Spinal cord (tissue), 10 donors: ENCODE measurements around the gene DCXR. TPM values are rescaled to one million over a fixed set of nuclear protein-coding genes. Genes with fewer than 3 reads are reported as not detected.

Source experiments
- DNase-seq, 6 donors: peaks; one replicate each; pipeline versions ENCODE4 v3.0.0 to v3.0.0-alpha.2; 2013 to 2015; ENCODE audit warnings: low spot score in 6 of 6, low read depth in 4 of 6
- H3K27ac ChIP-seq: one replicate; pipeline ENCODE4 v1.5.1; 2013; ENCODE audit warnings: low read depth, low read length, control low read depth
- H3K27me3 ChIP-seq: one replicate; pipeline ENCODE4 v1.6.1; 2013; ENCODE audit warnings: low read length; ENCODE audit not compliant: control insufficient read depth, insufficient read depth
- H3K36me3 ChIP-seq: one replicate; pipeline ENCODE4 v1.6.1; 2013; ENCODE audit warnings: low read length; ENCODE audit not compliant: control insufficient read depth, insufficient read depth
- H3K4me1 ChIP-seq: one replicate; pipeline ENCODE4 v1.6.1; 2013; ENCODE audit warnings: low read length; ENCODE audit not compliant: control insufficient read depth, insufficient read depth
- H3K4me3 ChIP-seq: one replicate; pipeline ENCODE4 v1.5.1; 2013; ENCODE audit warnings: low read depth, low read length, control low read depth
- H3K9me3 ChIP-seq: one replicate; pipeline ENCODE4 v1.6.1; 2013; ENCODE audit warnings: low read length; ENCODE audit not compliant: control insufficient read depth, insufficient read depth
- WGBS: methylation state at CpG from one replicate; pipeline ENCODE4 v1.1.5; 2013; ENCODE audit warnings: missing lambda C conversion rate; ENCODE audit not compliant: insufficient coverage; 5-methylcytosine and 5-hydroxymethylcytosine counted together
- polyA plus RNA-seq, 2 donors: library from polyadenylated mRNA; unstranded; fragments of 120-200 nt; gene quantifications; one replicate each; pipeline ENCODE4 v1.2.1, GENCODE V29; 2013; ENCODE audit not compliant: insufficient read length in 2 of 2
- total RNA-seq, 2 donors: library from RNA; depleted of rRNA in 1 of 2; stranded (reverse); fragments of 120-200 nt in 1 of 2; fragments of >200 nt in 1 of 2; gene quantifications; one replicate each; pipeline versions ENCODE4 v1.2.3 to v1.2.4, GENCODE V29; 2013 to 2014
- donor health status: healthy.

The DCXR gene
- total and polyA plus RNA-seq, 4 donors: 44.3 to 145 (median 119) TPM

DNA sequence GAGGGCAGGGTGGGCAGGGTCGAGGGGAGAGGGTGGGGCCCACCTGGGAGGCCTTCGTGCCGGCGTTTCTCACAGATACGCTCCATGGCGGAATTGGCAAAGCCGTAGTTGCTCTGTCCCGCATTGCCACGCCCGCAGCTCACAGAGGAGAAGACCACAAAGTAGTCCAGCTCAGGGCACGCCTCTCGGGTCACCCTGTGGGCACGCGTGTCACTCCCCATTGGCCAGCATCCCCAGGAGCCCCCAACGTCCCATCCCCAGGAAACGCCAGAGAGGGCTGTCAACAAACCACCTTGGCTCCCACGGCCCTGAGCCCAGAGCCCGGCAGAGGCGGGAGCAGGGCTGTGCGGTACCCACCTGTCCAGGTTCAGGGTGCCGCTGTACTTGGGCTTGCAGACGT lies 44.5 kb upstream of the DCXR start:
- DNase-seq: no peak
- no peaks in the 10 kb centered on the region for H3K27me3 ChIP-seq
- 92% methylated on average over 22 of the region's 22 CpGs for WGBS
- peaks cover 10% of the 10 kb centered on the region for H3K4me1 ChIP-seq
- H3K36me3 ChIP-seq: peaks cover 100% of the 10 kb centered on the region
- H3K27ac ChIP-seq: no peak overlapping the region
- no peak overlapping the region for H3K4me3 ChIP-seq
- no peaks in the 10 kb centered on the region for H3K9me3 ChIP-seq

DNA sequence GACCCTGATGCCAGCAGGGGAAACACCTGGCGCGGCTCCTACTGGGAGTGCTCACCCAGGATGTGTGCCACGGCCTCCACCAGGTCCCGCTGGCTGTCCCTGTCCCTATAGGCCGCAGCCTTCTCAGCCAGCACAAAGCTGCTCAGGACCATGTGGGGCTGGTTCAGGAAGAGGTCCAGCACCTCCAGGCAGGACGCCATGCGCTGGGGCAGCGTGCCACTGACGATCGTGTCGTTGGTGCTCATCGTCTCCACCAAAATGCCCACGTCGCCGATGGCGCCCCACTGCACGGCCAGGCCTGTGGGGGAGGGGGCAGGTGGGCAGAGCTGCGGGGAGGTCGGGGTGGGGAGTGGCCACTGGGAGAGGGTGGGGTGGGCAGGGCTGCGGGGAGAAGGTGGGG lies 44.0 kb upstream of the DCXR start:
- Histone ChIP-seq H3K4me3 (no peak overlapping the region), H3K9me3 (no peaks in the 10 kb centered on the region), H3K4me1 (peaks cover 11% of the 10 kb centered on the region), H3K27me3 (no peaks in the 10 kb centered on the region), H3K36me3 (peaks cover 97% of the 10 kb centered on the region), H3K27ac (no peak overlapping the region)
- DNase-seq: no peak
- 86% methylated on average over 15 of the region's 20 CpGs for WGBS

DNA sequence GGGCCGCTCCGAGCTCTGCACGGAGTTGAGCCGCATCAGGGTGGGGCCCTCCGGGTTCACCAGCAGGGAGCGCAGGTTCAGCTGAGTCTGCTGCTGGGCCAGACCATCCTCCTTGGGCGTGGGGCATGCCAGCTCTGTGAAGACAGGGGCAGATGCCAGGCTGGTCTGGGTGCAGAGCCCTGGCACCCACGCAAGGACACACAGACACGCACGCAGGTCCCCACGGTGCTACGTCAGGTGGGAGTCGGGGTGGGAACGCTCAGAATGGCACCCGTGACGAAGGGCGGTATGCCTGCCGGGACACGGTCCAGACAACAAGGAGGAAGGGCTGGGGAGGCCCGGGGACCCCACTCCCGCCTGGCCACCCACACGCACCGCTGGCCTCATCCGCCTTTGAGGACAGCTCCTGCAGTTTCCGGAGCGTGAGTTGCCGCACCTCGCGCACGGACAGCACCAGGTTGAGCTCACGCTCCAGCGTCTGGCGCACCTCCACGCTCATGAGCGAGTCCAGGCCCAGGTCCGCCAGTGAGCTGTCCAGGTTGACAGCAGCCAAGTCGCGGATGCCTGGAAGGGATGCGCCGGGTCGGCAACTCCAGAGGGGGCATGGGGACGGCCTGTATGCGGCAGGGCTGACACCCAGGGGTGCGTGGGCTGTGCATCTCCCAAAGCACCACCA lies 43.4 kb upstream of the DCXR start:
- WGBS: 96% methylated on average over 44 of the region's 44 CpGs
- Histone ChIP-seq H3K9me3 (no peaks in the 10 kb centered on the region), H3K4me1 (peaks cover 11% of the 10 kb centered on the region), H3K36me3 (peaks cover 91% of the 10 kb centered on the region), H3K27me3 (no peaks in the 10 kb centered on the region), H3K27ac (no peak overlapping the region), H3K4me3 (no peak overlapping the region)
- DNase-seq: no peak

DNA sequence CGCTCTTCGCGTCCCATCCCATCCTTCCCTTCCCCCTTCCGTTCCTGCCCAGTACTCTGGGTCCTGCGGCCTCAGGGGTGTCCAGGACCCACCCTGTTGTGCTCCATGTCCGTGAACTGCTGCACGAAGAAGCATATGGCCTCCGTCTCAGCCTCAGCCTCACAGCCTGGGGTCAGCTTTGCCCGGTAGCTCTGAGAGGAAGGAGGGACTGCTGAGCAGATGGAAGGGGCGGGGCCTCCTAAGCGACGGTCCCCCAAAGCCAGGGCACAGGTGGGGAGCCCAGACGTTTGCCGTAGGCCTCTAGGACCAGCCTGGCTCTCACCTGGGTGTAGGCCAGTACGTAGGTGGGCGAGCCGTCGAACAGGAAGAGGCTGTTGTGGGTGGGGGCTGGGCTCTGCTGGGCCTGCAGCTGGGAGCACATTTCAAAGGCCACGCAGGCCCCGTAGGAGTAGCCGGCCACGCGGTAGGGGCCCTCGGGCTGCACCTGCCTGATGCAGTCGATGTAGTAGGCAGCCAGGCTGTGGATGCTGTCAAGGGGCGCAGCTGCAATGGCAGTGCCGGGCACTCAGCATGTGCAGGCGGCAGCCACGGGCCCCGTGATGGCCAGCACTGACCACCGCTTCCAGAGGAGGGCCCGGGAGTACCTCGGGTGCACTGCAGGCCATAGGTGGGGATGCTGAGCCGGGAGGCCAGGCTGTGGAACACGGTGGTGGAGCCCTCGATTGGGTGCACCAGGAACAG lies 42.7 kb upstream of the DCXR start:
- H3K36me3 ChIP-seq: peaks cover 84% of the 10 kb centered on the region
- WGBS: 92% methylated on average over 36 of the region's 36 CpGs
- H3K4me1 ChIP-seq: peaks cover 11% of the 10 kb centered on the region

DNA sequence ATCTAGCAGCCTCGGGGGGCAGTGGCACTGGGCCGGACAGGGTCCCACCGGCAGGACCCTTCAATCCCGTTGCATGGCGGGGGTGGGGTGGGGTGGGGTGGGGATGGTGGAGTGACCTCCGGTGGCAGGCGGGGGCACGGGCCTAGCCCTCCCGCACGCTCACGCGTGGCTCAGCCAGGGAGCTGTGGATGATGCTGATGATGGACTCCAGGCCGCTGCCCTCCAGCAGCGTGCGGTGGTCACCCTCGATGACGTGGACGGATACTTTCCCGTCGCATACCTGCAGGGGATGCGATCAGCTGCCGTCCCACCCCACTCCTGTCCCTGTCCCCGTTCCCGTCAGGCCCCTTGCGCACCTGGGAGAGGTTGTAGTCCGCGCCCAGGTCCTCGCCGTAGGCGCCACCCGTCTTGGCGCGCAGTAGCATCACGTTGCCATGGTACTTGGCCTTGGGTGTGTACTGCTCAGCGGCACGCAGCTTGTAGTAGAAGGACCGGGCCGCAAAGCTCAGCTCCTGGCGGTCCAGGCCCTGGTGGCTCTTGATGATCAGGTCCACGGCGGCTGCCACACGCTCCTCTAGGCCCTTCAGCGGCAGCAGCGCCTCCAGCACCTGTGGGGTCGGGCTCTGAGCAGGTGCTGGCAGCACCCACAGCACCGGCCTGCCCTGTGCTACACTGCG lies 41.6 kb upstream of the DCXR start:
- no peak for DNase-seq

More for the DNA sequence above, 42.7 kb upstream of the DCXR start:
- Histone ChIP-seq H3K9me3 (no peaks in the 10 kb centered on the region), H3K27ac (no peak overlapping the region), H3K27me3 (no peaks in the 10 kb centered on the region), H3K4me3 (no peak overlapping the region)
- no peak for DNase-seq

DNA sequence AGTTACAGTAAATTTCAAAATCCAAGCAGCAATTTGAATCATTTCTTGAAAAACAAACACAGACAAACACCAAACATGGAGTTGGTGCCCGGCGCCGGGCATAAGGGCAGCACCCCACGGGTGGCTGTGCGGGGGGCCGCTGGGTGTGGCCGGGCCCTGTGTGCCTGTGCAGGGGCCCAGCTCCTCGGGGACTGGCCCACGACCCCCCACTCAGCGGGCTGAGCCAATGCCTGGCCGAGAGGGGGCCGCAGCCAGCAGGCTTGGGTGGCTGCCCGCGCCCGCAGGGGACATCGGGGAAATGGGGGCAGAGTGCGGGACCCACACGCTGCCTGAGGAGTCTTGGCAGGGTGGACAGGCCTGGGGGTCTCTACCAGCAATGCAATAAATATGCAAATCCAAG lies 40.9 kb upstream of the DCXR start:
- H3K4me3 ChIP-seq: no peak overlapping the region
- H3K4me1 ChIP-seq: peaks cover 11% of the 10 kb centered on the region
- peaks cover 66% of the 10 kb centered on the region for H3K36me3 ChIP-seq
- DNase-seq: no peak
- H3K9me3 ChIP-seq: no peaks in the 10 kb centered on the region
- no peaks in the 10 kb centered on the region for H3K27me3 ChIP-seq
- H3K27ac ChIP-seq: no peak overlapping the region
- 88% methylated on average over 17 of the region's 18 CpGs for WGBS

More for the DNA sequence above, 41.6 kb upstream of the DCXR start:
- H3K9me3 ChIP-seq: no peaks in the 10 kb centered on the region
- 94% methylated on average over 40 of the region's 47 CpGs for WGBS
- H3K36me3 ChIP-seq: peaks cover 73% of the 10 kb centered on the region
- H3K27me3 ChIP-seq: no peaks in the 10 kb centered on the region
- H3K4me3 ChIP-seq: no peak overlapping the region
- H3K27ac ChIP-seq: no peak overlapping the region
- H3K4me1 ChIP-seq: peaks cover 11% of the 10 kb centered on the region

DNA sequence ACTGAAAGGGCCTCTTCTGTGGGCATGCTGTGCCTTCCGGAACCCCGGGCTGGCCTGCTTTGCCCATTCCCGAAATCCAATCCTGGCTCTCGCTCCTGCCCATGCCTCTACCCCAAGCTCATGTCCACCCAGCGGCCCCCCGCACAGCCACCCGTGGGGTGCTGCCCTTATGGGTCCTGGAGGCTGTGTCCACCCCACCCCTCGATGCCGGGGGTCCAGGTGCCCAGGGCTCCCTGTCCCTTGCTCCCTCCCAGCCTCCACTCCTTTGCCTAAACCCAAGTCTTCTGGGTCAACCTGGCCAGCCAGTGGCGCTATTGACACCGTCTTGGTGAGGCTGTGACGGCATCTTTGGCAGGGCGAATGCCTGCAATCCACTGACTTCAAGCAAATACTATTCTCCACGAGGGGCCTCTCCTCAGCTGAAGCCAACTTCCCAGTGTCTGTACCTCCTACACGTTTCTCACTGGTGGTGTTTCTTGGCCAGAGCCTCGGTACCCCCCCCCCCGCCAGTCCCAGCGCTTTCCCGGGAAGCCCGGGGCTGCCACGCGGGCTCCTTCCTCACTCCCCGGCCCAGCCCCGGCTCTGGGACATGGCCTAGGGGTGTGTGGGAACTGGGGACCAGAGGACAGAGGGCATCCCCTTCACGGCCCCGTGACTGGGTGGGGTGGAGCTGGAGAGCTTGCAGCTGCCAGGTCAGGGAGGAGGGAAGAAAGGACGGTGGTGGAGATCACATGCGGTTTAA lies 40.3 kb upstream of the DCXR start:
- Histone ChIP-seq H3K4me3 (no peak overlapping the region), H3K36me3 (peaks cover 59% of the 10 kb centered on the region), H3K27me3 (no peaks in the 10 kb centered on the region), H3K9me3 (no peaks in the 10 kb centered on the region), H3K27ac (no peak overlapping the region), H3K4me1 (peaks cover 11% of the 10 kb centered on the region)
- WGBS: 63% methylated on average over 19 of the region's 28 CpGs
- DNase-seq: peak in 1 of 6 donors; percentile 35

DNA sequence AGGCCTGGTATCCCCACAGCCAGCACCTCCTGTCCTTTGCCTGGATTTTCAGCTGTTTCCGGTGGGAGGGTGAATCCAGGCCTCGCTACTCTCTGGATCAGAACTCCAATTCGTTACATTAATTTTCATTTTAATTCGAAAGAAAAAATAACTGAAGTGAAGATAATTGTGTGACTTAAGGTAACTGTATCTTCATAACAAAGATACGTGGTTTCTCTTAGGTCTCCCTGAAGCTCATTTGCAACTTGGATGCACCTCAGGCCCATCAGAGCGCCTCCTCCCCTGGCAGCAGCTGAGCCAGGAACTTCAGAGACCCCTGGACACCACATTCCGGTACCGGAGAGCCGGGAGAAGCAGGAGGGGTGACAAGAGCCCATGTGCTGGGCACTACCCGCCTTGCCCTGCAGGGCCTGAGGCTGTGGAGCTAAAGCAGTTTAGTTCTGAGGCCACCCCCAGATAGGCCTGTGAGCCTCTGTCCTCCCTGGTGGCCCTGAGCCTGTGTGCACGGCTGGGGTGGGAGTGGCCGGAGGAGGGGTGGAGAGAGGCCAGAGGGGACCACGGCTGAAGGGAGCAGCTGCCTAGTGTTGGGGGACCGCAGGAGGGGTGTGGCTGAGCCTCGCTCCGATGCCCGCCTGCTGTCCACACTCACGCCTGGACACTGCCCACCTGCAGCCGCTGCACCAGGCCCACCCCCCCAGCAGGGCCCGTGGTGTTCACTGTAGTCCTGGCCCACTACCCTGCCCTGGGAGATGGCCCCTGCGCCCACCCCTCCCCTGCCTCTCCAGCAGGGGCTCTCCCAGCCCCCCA lies 39.5 kb upstream of the DCXR start:
- no peak overlapping the region for H3K27ac ChIP-seq
- no peak for DNase-seq
- WGBS: 61% methylated on average over 12 of the region's 21 CpGs
- peaks cover 11% of the 10 kb centered on the region for H3K4me1 ChIP-seq
- H3K9me3 ChIP-seq: no peaks in the 10 kb centered on the region
- no peaks in the 10 kb centered on the region for H3K27me3 ChIP-seq
- no peak overlapping the region for H3K4me3 ChIP-seq
- H3K36me3 ChIP-seq: peaks cover 51% of the 10 kb centered on the region
